HEK293T (cell line): ENCODE measurements around the gene MSTO1.
"Not testable (repeated sequence)": the region's sequence is repeated elsewhere in the genome, so short reads cannot be mapped to it uniquely, and the experiment has no call there.

ENCODE experiments used
- CTCF ChIA-PET: fragments of 350-600 bp; formaldehyde crosslinking; extraction: SDS; loops from one replicate; lab custom pipeline; 2021; ENCODE audit warnings: antibody characterized with exemption, inconsistent platforms; lab: Yijun Ruan, JAX
- POLR2A ChIA-PET: fragments of 350-600 bp; formaldehyde crosslinking; extraction: SDS; loops from one replicate; lab custom pipeline; 2020; ENCODE audit warnings: antibody characterized with exemption, inconsistent platforms; lab: Yijun Ruan, JAX
- DNase-seq: peaks from one replicate; pipeline ENCODE4 v3.0.0; 2012; ENCODE audit warnings: mixed read lengths; ENCODE audit errors: extremely low spot score
- ARNT ChIP-seq: fragments of 450-650 bp; IDR thresholded peaks from 2 replicates; pipeline ENCODE4 v1.6.1; 2017; ENCODE audit warnings: mild to moderate bottlenecking
- BHLHE40 ChIP-seq: fragments of 450-650 bp; IDR thresholded peaks from 2 replicates; pipeline ENCODE4 v1.6.1; 2016; ENCODE audit warnings: mild to moderate bottlenecking, moderate library complexity, borderline replicate concordance
- CTBP1 ChIP-seq: fragments of 450-650 bp; IDR thresholded peaks from 2 replicates; pipeline ENCODE4 v1.6.1; 2016; ENCODE audit warnings: borderline replicate concordance
- ELF4 ChIP-seq: fragments of 450-650 bp; IDR thresholded peaks from 2 replicates; pipeline ENCODE4 v1.6.1; 2017; ENCODE audit warnings: antibody characterized with exemption
- FOXA1 ChIP-seq: fragments of 450-650 bp; IDR thresholded peaks from 2 replicates; pipeline ENCODE4 v1.6.1; 2016; ENCODE audit warnings: mild to moderate bottlenecking
- FOXK2 ChIP-seq: fragments of 450-650 bp; IDR thresholded peaks from 2 replicates; pipeline ENCODE4 v1.6.1; 2016; ENCODE audit warnings: mild to moderate bottlenecking
- FOXM1 ChIP-seq: fragments of 450-650 bp; IDR thresholded peaks from 2 replicates; pipeline ENCODE4 v1.6.1; 2017; ENCODE audit warnings: mild to moderate bottlenecking, borderline replicate concordance
- HDGF ChIP-seq: fragments of 450-650 bp; IDR thresholded peaks from 2 replicates; pipeline ENCODE4 v1.6.1; 2017; ENCODE audit warnings: antibody characterized with exemption, borderline replicate concordance
- L3MBTL2 ChIP-seq: fragments of 450-650 bp; conservative IDR thresholded peaks from 2 replicates; pipeline ENCODE4 v1.6.1; 2016; ENCODE audit warnings: mild to moderate bottlenecking
- LEF1 ChIP-seq: fragments of 450-650 bp; IDR thresholded peaks from 2 replicates; pipeline ENCODE4 v1.6.1; 2017; ENCODE audit warnings: mild to moderate bottlenecking, borderline replicate concordance
- NFRKB ChIP-seq: fragments of 450-650 bp; IDR thresholded peaks from 2 replicates; pipeline ENCODE4 v1.6.1; 2016; ENCODE audit warnings: mild to moderate bottlenecking, moderate library complexity
- PKNOX1 ChIP-seq: fragments of 450-650 bp; IDR thresholded peaks from 2 replicates; pipeline ENCODE4 v1.6.1; 2016
- SP1 ChIP-seq: fragments of 450-650 bp; IDR thresholded peaks from 2 replicates; pipeline ENCODE4 v1.6.1; 2017
- SUZ12 ChIP-seq: fragments of 450-650 bp; IDR thresholded peaks from 2 replicates; pipeline ENCODE4 v1.6.1; 2016; ENCODE audit warnings: mild to moderate bottlenecking
- TARDBP ChIP-seq: fragments of 450-650 bp; IDR thresholded peaks from 2 replicates; pipeline ENCODE4 v1.6.1; 2016
- ZNF384 ChIP-seq: fragments of 450-650 bp; IDR thresholded peaks from 2 replicates; pipeline ENCODE4 v1.6.1; 2016

MSTO1 gene

GRCh38 chr1:155609515-155610256 is at the start of gene MSTO1:
Gene MSTO1 (plus strand): TSS chr1:155610218. CDS start chr1:155610249, 31 bp downstream.
- DNase-seq: peak; percentile 93
- peak; percentile 93 for TF ChIP-seq PKNOX1
- peak; percentile 85 for TF ChIP-seq L3MBTL2
- no peak for TF ChIP-seq NFRKB
- peak; percentile 27; the same call in 1 of the 2 replicates for TF ChIP-seq ZNF384
- no peak for TF ChIP-seq HDGF
- ChIA-PET CTCF (interaction anchor here (0.6 kb wide), 1 partner anchor 71 kb away, joined by 4 read pairs; no protein-coding TSS in a partner anchor), POLR2A (interaction anchor here (0.7 to 1.5 kb wide), 9 partner anchors 9 to 435 kb away, joined by 3 to 12 read pairs (median 3); partner anchors contain the start of gene CLK2)

GRCh38 chr1:155561779-155562580 is 48.0 kb upstream of the MSTO1 start:
- POLR2A ChIA-PET: interaction anchor here (0.9 to 1.8 kb wide), 2 partner anchors 13 to 235 kb away, joined by 4 to 6 read pairs; no protein-coding TSS in a partner anchor
- peak; percentile 62 for DNase-seq

GRCh38 chr1:155562581-155563376 is 47.2 kb upstream of the MSTO1 start, which contains the start of gene ASH1L:
Gene ASH1L (minus strand): TSS chr1:155562803. CDS start chr1:155521519, 41,284 bp downstream.
- ChIA-PET POLR2A (interaction anchor here (0.9 to 1.8 kb wide), 6 partner anchors 11 to 290 kb away, joined by 3 to 6 read pairs (median 4); no protein-coding TSS in a partner anchor), CTCF (interaction anchor here (0.6 kb wide), 1 partner anchor 400 kb away, joined by 5 read pairs; no protein-coding TSS in a partner anchor)
- peak; percentile 91 for DNase-seq
- no peak for TF ChIP-seq HDGF
- no peak for TF ChIP-seq SP1
- no peak for TF ChIP-seq PKNOX1
- TF ChIP-seq FOXK2: no peak
- no peak for TF ChIP-seq FOXA1
- peak; percentile 95 for TF ChIP-seq ELF4
- TF ChIP-seq ZNF384: no peak
- peak; percentile 50; the same call in 1 of the 2 replicates for TF ChIP-seq TARDBP
- no peak; the same call in 1 of the 2 replicates for TF ChIP-seq CTBP1
- TF ChIP-seq FOXM1: peak; percentile 85
- peak; percentile 44; the same call in 1 of the 2 replicates for TF ChIP-seq L3MBTL2
- peak; percentile 94 for TF ChIP-seq BHLHE40
- no peak; the same call in 1 of the 2 replicates for TF ChIP-seq LEF1
- TF ChIP-seq ARNT: peak; percentile 48; the same call in 1 of the 2 replicates
- TF ChIP-seq SUZ12: no peak
- peak; percentile 82 for TF ChIP-seq NFRKB

More at GRCh38 chr1:155561779-155562580, 48.0 kb upstream of the MSTO1 start:
- CTCF ChIA-PET: not testable (repeated sequence)

- TF ChIP-seq L3MBTL2: peak; percentile 37; the same call in 1 of the 2 replicates
- CTCF ChIA-PET: interaction anchor here (0.6 kb wide), 1 partner anchor 401 kb away, joined by 5 read pairs; no protein-coding TSS in a partner anchor
- POLR2A ChIA-PET: interaction anchor here (0.9 to 1.8 kb wide), 6 partner anchors 10 to 291 kb away, joined by 3 to 6 read pairs (median 4); no protein-coding TSS in a partner anchor
- not testable (repeated sequence) for DNase-seq
Measured at GRCh38 chr1:155563377-155564022, 46.5 kb upstream of the MSTO1 start.

- ChIA-PET POLR2A (no interaction called here), CTCF (interaction anchor here (0.7 to 0.9 kb wide), 2 partner anchors 20 to 291 kb away, joined by 3 to 11 read pairs; no protein-coding TSS in a partner anchor)
- no peak for DNase-seq
- TF ChIP-seq BHLHE40 (no peak), FOXA1 (no peak), ELF4 (no peak), HDGF (no peak), FOXK2 (no peak)
Measured at GRCh38 chr1:155569988-155570592, 39.9 kb upstream of the MSTO1 start.
